ENCODE data around the gene RSRC1. TPM values are rescaled to one million over a fixed set of nuclear protein-coding genes. Genes with fewer than 3 reads are reported as not detected.
A peak's percentile ranks its signal among the peaks of the same experiment; 100 is the strongest.

The RSRC1 gene
- total and polyA plus RNA-seq, 2 experiments from 2014 or later: 22.6 to 34.1 TPM

- no peak overlapping the region for H3K4me3 ChIP-seq
- WGBS (ENCODE audit: low lambda C conversion rate, missing lambda C conversion rate): 86% methylated on average over 2 of the region's 2 CpGs
- H3K27ac ChIP-seq: no peak overlapping the region
Observed at GRCh38 chr3:158535918-158536317, 426.0 kb downstream of the RSRC1 start.

DNA sequence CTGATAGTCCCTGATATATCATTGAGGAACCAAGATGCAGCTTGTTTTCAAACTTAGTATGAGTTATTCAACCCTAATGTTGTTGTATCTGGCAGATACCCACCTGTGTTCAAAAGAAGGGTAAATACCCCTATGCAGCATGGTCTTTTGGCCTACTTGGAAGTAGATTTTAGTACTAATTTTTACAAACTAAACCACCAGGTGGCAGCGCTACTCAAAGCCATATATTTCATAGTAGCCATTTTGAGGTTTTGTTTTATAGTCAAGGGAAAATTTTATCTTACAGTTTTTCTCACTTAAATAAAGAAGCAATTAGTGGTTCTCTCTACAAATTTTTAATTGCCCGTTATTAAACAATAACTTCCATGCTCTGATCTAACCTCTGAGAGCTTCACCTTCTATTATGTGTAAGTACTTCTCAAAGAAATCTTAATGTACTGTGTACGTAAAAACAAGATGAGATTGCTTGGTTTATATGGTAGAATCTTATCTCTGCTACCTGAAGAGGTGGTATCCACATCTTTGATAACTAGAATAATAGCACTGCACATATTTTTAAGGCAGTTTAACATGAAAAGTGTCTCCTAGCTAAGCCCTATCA lies 429.6 kb downstream of the RSRC1 start:
- no peak overlapping the region for H3K4me2 ChIP-seq
- TF ChIP-seq, protein P1, sequence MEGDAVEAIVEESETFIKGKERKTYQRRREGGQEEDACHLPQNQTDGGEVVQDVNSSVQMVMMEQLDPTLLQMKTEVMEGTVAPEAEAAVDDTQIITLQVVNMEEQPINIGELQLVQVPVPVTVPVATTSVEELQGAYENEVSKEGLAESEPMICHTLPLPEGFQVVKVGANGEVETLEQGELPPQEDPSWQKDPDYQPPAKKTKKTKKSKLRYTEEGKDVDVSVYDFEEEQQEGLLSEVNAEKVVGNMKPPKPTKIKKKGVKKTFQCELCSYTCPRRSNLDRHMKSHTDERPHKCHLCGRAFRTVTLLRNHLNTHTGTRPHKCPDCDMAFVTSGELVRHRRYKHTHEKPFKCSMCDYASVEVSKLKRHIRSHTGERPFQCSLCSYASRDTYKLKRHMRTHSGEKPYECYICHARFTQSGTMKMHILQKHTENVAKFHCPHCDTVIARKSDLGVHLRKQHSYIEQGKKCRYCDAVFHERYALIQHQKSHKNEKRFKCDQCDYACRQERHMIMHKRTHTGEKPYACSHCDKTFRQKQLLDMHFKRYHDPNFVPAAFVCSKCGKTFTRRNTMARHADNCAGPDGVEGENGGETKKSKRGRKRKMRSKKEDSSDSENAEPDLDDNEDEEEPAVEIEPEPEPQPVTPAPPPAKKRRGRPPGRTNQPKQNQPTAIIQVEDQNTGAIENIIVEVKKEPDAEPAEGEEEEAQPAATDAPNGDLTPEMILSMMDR (IDR thresholded peaks at IDR 0.05; ENCODE audit: poor library complexity): peak; percentile 60
- no peak for TF ChIP-seq EZH2phosphoT487 (IDR thresholded peaks at IDR 0.05; ENCODE audit: low read depth, severe bottlenecking, unreplicated experiment)
- 55% methylated on average over 3 of the region's 3 CpGs for WGBS (ENCODE audit: low lambda C conversion rate, missing lambda C conversion rate)

More at GRCh38 chr3:158535918-158536317, 426.0 kb downstream of the RSRC1 start:
- Histone ChIP-seq H3K27me3 (no peaks in the 10 kb centered on the region), H3K79me2 (no peaks in the 10 kb centered on the region), H3K9me2 (replicated peaks; ENCODE audit: insufficient read depth) (no peaks in the 10 kb centered on the region), H2AFZ (no peak overlapping the region), H4K20me1 (ENCODE audit: insufficient read depth, poor library complexity, severe bottlenecking) (no peaks in the 10 kb centered on the region), H3K4me1 (ENCODE audit: insufficient read depth) (no peaks in the 10 kb centered on the region), H3K4me2 (no peak overlapping the region), H3K36me3 (replicated peaks; ENCODE audit: insufficient read depth, low read depth) (no peaks in the 10 kb centered on the region), H3K9me3 (ENCODE audit: low read depth) (no peaks in the 10 kb centered on the region)
- TF ChIP-seq EZH2 (IDR thresholded peaks at IDR 0.05; ENCODE audit: borderline replicate concordance): no peak
- TF ChIP-seq EZH2phosphoT487 (IDR thresholded peaks at IDR 0.05; ENCODE audit: low read depth, severe bottlenecking, unreplicated experiment): no peak
- TF ChIP-seq, protein P1 (IDR thresholded peaks at IDR 0.05; ENCODE audit: poor library complexity): no peak
- DNase-seq (ENCODE audit: low spot score): no peak

GRCh38 chr3:158540066-158540465 lies 430.2 kb downstream of the RSRC1 start:
- no peaks in the 10 kb centered on the region for H3K36me3 ChIP-seq (replicated peaks; ENCODE audit: insufficient read depth, low read depth)
- peak overlapping the region; percentile 90 for H2AFZ ChIP-seq
- 100% methylated on average over 1 of the region's 1 CpG for WGBS (ENCODE audit: low lambda C conversion rate, missing lambda C conversion rate)

More for the DNA sequence above, 429.6 kb downstream of the RSRC1 start:
- DNase-seq (ENCODE audit: low spot score): peak; percentile 57
- no peaks in the 10 kb centered on the region for H3K27me3 ChIP-seq
- no peaks in the 10 kb centered on the region for H3K9me2 ChIP-seq (replicated peaks; ENCODE audit: insufficient read depth)
- H4K20me1 ChIP-seq (ENCODE audit: insufficient read depth, poor library complexity, severe bottlenecking): no peaks in the 10 kb centered on the region
- H3K79me2 ChIP-seq: no peaks in the 10 kb centered on the region
- no peak overlapping the region for H3K4me3 ChIP-seq
- H3K27ac ChIP-seq: no peak overlapping the region
- H3K9me3 ChIP-seq (ENCODE audit: low read depth): no peaks in the 10 kb centered on the region
- peak overlapping the region; percentile 90 for H2AFZ ChIP-seq
- H3K4me1 ChIP-seq (ENCODE audit: insufficient read depth): no peaks in the 10 kb centered on the region
- H3K36me3 ChIP-seq (replicated peaks; ENCODE audit: insufficient read depth, low read depth): no peaks in the 10 kb centered on the region

More at GRCh38 chr3:158540066-158540465, 430.2 kb downstream of the RSRC1 start:
- Histone ChIP-seq H3K79me2 (no peaks in the 10 kb centered on the region), H3K27me3 (no peaks in the 10 kb centered on the region), H4K20me1 (ENCODE audit: insufficient read depth, poor library complexity, severe bottlenecking) (no peaks in the 10 kb centered on the region), H3K27ac (no peak overlapping the region), H3K9me2 (replicated peaks; ENCODE audit: insufficient read depth) (no peaks in the 10 kb centered on the region), H3K4me3 (no peak overlapping the region), H3K4me2 (no peak overlapping the region), H3K4me1 (ENCODE audit: insufficient read depth) (no peaks in the 10 kb centered on the region), H3K9me3 (ENCODE audit: low read depth) (no peaks in the 10 kb centered on the region)
- TF ChIP-seq EZH2 (IDR thresholded peaks at IDR 0.05; ENCODE audit: borderline replicate concordance) (no peak), EZH2phosphoT487 (IDR thresholded peaks at IDR 0.05; ENCODE audit: low read depth, severe bottlenecking, unreplicated experiment) (no peak)
- TF ChIP-seq, protein P1 (IDR thresholded peaks at IDR 0.05; ENCODE audit: poor library complexity): no peak
- no peak for DNase-seq (ENCODE audit: low spot score)

Measured in hepatocyte (in vitro differentiated cells).